Suprapubic skin (tissue), 4 donors: Measurements from ENCODE around the gene CHPF.

ENCODE experiments used
- CTCF ChIP-seq, 2 donors: fragments of 200-600 bp in 1 of 2; fragments of 450-650 bp in 1 of 2; sonication (generic) in 1 of 2; IDR thresholded peaks; one replicate each; pipeline ENCODE4 v1.5.1; 2016 to 2019; ENCODE audit warnings: antibody characterized with exemption in 2 of 2, mild to moderate bottlenecking in 1 of 2, moderate library complexity in 1 of 2
- EP300 ChIP-seq: sonication (generic); formaldehyde crosslinking; IDR thresholded peaks from one replicate; pipeline ENCODE4 v1.6.1; 2017; ENCODE audit warnings: antibody characterized with exemption
- POLR2A ChIP-seq, 2 donors: fragments of 450-650 bp; IDR thresholded peaks; one replicate each; pipeline ENCODE4 v1.6.1; 2017; ENCODE audit warnings: antibody characterized with exemption in 2 of 2, mild to moderate bottlenecking in 2 of 2, moderate library complexity in 2 of 2
- POLR2AphosphoS5 ChIP-seq, 3 donors: sonication (generic); formaldehyde crosslinking; IDR thresholded peaks; one replicate each; pipeline ENCODE4 v1.6.1; 2017; ENCODE audit warnings: antibody characterized with exemption in 3 of 3

DNA sequence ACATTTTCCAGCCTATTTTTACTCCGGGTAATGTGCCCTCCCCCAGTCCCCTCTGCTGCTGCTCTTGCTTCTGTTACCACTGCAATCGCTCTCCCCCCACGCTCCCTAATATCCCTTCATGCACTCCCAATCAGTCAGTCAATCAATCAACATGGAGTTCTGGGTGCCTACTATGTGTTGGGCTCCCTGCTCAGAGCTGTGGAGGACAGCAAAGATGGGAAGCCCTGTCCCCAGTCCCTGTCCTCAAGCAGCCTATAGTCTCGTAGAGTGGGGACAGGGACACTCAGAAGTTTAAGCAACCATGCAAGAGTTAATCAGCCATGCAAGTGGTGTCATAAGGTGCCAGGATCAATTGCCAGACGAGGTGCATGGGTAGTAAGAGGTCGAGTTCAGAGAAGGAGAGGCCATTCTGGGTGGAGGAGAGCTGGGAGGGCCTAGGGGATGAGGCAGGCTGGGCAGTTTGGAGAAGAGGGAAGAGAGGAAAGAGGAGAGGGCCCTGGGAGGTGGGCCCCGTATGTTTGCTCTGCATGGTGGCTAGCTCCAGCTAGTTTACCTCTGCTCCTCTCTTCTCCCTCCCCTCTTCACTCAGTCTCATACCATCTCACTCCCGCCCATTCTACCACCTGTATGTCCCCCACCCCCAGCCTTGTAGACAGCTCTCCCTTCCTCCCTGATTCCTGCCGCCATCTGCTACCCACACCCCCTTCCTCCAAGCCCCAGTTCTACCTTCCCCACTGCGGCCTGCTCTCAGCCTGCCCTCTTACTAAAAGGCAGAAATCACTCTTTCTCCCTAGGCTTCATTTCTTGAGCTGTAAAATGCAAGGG is 25.4 kb downstream of the CHPF start:
- TF ChIP-seq CTCF (IDR thresholded peaks at IDR 0.05) (no peak), POLR2A (IDR thresholded peaks at IDR 0.05) (no peak), EP300 (no peak), POLR2AphosphoS5 (IDR thresholded peaks at IDR 0.05) (no peak)
